WI38 (cell line): ENCODE results near the gene LRP1B.

Experiments used
- H3K4me3 ChIP-seq: 2 replicates; pipeline ENCODE4 v1.5.1; 2011; ENCODE audit warnings: low read depth, mild to moderate bottlenecking, control low read depth, low read length
- CTCF ChIP-seq: IDR thresholded peaks from 2 replicates; pipeline ENCODE4 v1.5.1; 2012; ENCODE audit warnings: low read depth, mild to moderate bottlenecking, control low read depth, low read length

Gene LRP1B

GRCh38 chr2:142042536-142043199 is 88.1 kb downstream of the LRP1B start:
- TF ChIP-seq CTCF, result no peak
- H3K4me3 ChIP-seq, result no peak overlapping the region

GRCh38 chr2:142041996-142042395 is 88.8 kb downstream of the LRP1B start:
- H3K4me3 ChIP-seq, result no peak overlapping the region
- TF ChIP-seq CTCF, result no peak

GRCh38 chr2:142041105-142041504 is 89.7 kb downstream of the LRP1B start:
- TF ChIP-seq CTCF, result no peak
- no peak overlapping the region for H3K4me3 ChIP-seq

GRCh38 chr2:142040556-142040955 is 90.3 kb downstream of the LRP1B start:
- no peak for TF ChIP-seq CTCF
- H3K4me3 ChIP-seq, result no peak overlapping the region

- no peak overlapping the region for H3K4me3 ChIP-seq
- no peak for TF ChIP-seq CTCF
Observed at GRCh38 chr2:142038826-142039225, 92.0 kb downstream of the LRP1B start.

- no peak for TF ChIP-seq CTCF
- H3K4me3 ChIP-seq, result no peak overlapping the region
Observed at GRCh38 chr2:142037744-142038143, 93.1 kb downstream of the LRP1B start.

- TF ChIP-seq CTCF, result no peak
- H3K4me3 ChIP-seq, result no peak overlapping the region
Observed at GRCh38 chr2:142037066-142037465, 93.8 kb downstream of the LRP1B start.
